ENCODE measurements around the gene RGS19. TPM values are rescaled to one million over a fixed set of nuclear protein-coding genes. Genes with fewer than 3 reads are reported as not detected.

The RGS19 gene
- total RNA-seq, 4 donors from 2014 or later: 15.6 to 44.5 (median 20.4) TPM

Small RNAs within 50 kb of the gene (small RNA-seq; reads per million reads assigned to genes)
- gene AL355803.1: not detected
- gene MIR6813: not detected

Other genes with a start within 250 kb of the RGS19 start
- 10 to 100 TPM in 1 of 4 donors, 1 to 10 TPM in 3; 5.7 to 45.2 (median 7.4) TPM for gene ZBTB46, start 248.3 kb downstream of the RGS19 start, total RNA-seq
- not detected for gene ABHD16B, start 218.0 kb downstream of the RGS19 start, total RNA-seq
- 100 to 1,000 TPM; 110 to 165 (median 152) TPM for gene TPD52L2, start 214.2 kb downstream of the RGS19 start, total RNA-seq
- 10 to 100 TPM; 24.3 to 47.5 (median 35.1) TPM for gene DNAJC5, start 184.4 kb downstream of the RGS19 start, total RNA-seq
- gene UCKL1, start 123.1 kb downstream of the RGS19 start, total RNA-seq: 10 to 100 TPM; 24.4 to 47.7 (median 27.1) TPM
- gene ZNF512B, start 109.6 kb downstream of the RGS19 start, total RNA-seq: 10 to 100 TPM in 1 of 4 donors, 1 to 10 TPM in 3; 2.6 to 11.9 (median 4.7) TPM
- gene SAMD10, start 99.9 kb downstream of the RGS19 start, total RNA-seq: 1 to 10 TPM in 3 of 4 donors, not detected in 1; 1.1 to 2.3 (median 2.0) TPM
- 10 to 100 TPM; 44.3 to 80.3 (median 57.2) TPM for gene PRPF6, start 98.4 kb downstream of the RGS19 start, total RNA-seq
- gene C20orf204, start 43.3 kb downstream of the RGS19 start, total RNA-seq: 1 to 10 TPM in 2 of 4 donors, under 1 TPM in 2; 0.17 to 4.0 (median 1.1) TPM
- 10 to 100 TPM in 1 of 4 donors, 1 to 10 TPM in 3; 1.2 to 46.3 (median 7.1) TPM for gene SOX18, start 29.9 kb downstream of the RGS19 start, total RNA-seq
- 10 to 100 TPM; 30.8 to 36.9 (median 33.2) TPM for gene TCEA2, start 16.3 kb downstream of the RGS19 start, total RNA-seq
- 1 to 10 TPM in 3 of 4 donors, under 1 TPM in 1; 0.65 to 2.7 (median 1.7) TPM for gene OPRL1, start 564 bp upstream of the RGS19 start, total RNA-seq
- gene LKAAEAR1, start 4.9 kb upstream of the RGS19 start, total RNA-seq: not detected
- not detected for gene NPBWR2, start 28.0 kb upstream of the RGS19 start, total RNA-seq
- not detected for gene MYT1, start 84.9 kb upstream of the RGS19 start, total RNA-seq
- gene PCMTD2, start 176.2 kb upstream of the RGS19 start, total RNA-seq: 10 to 100 TPM; 39.1 to 76.2 (median 58.3) TPM

Measured in subcutaneous adipose tissue (tissue), 4 donors.